GM19240 (cell line): ENCODE results near the gene PIK3R2.
"Not testable (repeated sequence)": the region's sequence is repeated elsewhere in the genome, so short reads cannot be mapped to it uniquely, and the experiment has no call there.

Experiments used
- DNase-seq: peaks from one replicate; pipeline ENCODE4 v3.0.0; 2011; ENCODE audit warnings: low spot score; ENCODE audit not compliant: insufficient read length

Gene PIK3R2

GRCh38 chr19:18152442-18152816 is 534 bp upstream of the PIK3R2 start:
- DNase-seq, result peak; percentile 100

GRCh38 chr19:18153556-18154134 is 682 bp downstream of the PIK3R2 start:
- DNase-seq, result no peak

- DNase-seq, result no peak
Observed at GRCh38 chr19:18155095-18156087, 2.4 kb downstream of the PIK3R2 start.

GRCh38 chr19:18156268-18156667 is 3.3 kb downstream of the PIK3R2 start:
- DNase-seq, result no peak

GRCh38 chr19:18156841-18157464 is 4.0 kb downstream of the PIK3R2 start:
- no peak for DNase-seq

GRCh38 chr19:18157465-18158063 is 4.6 kb downstream of the PIK3R2 start:
- no peak for DNase-seq

GRCh38 chr19:18158467-18158866 is 5.5 kb downstream of the PIK3R2 start:
- no peak for DNase-seq

- DNase-seq, result not testable (repeated sequence)
Observed at GRCh38 chr19:18159059-18159616, 6.2 kb downstream of the PIK3R2 start.

GRCh38 chr19:18159810-18160209 is 6.8 kb downstream of the PIK3R2 start:
- DNase-seq, result no peak

- no peak for DNase-seq
Observed at GRCh38 chr19:18160493-18160970, 7.6 kb downstream of the PIK3R2 start.

- DNase-seq, result peak; percentile 93
Observed at GRCh38 chr19:18160971-18161635, 8.1 kb downstream of the PIK3R2 start.

GRCh38 chr19:18161636-18162002 is 8.7 kb downstream of the PIK3R2 start:
- no peak for DNase-seq

- DNase-seq, result no peak
Observed at GRCh38 chr19:18164072-18164471, 11.1 kb downstream of the PIK3R2 start.

- no peak for DNase-seq
Observed at GRCh38 chr19:18165794-18166544, 13.0 kb downstream of the PIK3R2 start.

GRCh38 chr19:18167011-18167410 is 14.0 kb downstream of the PIK3R2 start:
- peak; percentile 0 for DNase-seq

GRCh38 chr19:18167975-18168645 is 15.1 kb downstream of the PIK3R2 start:
- peak; percentile 94 for DNase-seq

GRCh38 chr19:18168673-18169381 is 15.9 kb downstream of the PIK3R2 start:
- DNase-seq, result peak; percentile 0

GRCh38 chr19:18170714-18171255 is 17.8 kb downstream of the PIK3R2 start:
- DNase-seq, result no peak
